Fibroblast of the aortic adventitia (primary cell): ENCODE data around the gene RASAL2. TPM values are rescaled to one million over a fixed set of nuclear protein-coding genes. Genes with fewer than 3 reads are reported as not detected.
"Not testable (repeated sequence)": the region's sequence is repeated elsewhere in the genome, so short reads cannot be mapped to it uniquely, and the experiment has no call there.

ENCODE experiments used
- DNase-seq: peaks from one replicate; pipeline ENCODE4 v3.0.0-alpha.2; 2010; ENCODE audit warnings: low read depth
- H3K4me3 ChIP-seq: 2 replicates; pipeline ENCODE4 v1.5.1; 2011; ENCODE audit warnings: low read depth, mild to moderate bottlenecking, control low read depth, low read length, moderate library complexity
- total RNA-seq: library from RNA; depleted of rRNA; stranded (reverse); fragments of >200 nt; gene quantifications from 2 replicates; pipeline ENCODE4 v1.2.3, GENCODE V29; 2012; ENCODE audit warnings: low replicate concordance
- TF ChIP-seq, protein P1 (sequence below): IDR thresholded peaks from 2 replicates; pipeline ENCODE4 v1.5.1; 2011; ENCODE audit warnings: mild to moderate bottlenecking, low read length, control low read depth, inconsistent platforms; ENCODE audit not compliant: insufficient read depth

The RASAL2 gene
- total RNA-seq, 1 donor: 30.5 TPM

DNA sequence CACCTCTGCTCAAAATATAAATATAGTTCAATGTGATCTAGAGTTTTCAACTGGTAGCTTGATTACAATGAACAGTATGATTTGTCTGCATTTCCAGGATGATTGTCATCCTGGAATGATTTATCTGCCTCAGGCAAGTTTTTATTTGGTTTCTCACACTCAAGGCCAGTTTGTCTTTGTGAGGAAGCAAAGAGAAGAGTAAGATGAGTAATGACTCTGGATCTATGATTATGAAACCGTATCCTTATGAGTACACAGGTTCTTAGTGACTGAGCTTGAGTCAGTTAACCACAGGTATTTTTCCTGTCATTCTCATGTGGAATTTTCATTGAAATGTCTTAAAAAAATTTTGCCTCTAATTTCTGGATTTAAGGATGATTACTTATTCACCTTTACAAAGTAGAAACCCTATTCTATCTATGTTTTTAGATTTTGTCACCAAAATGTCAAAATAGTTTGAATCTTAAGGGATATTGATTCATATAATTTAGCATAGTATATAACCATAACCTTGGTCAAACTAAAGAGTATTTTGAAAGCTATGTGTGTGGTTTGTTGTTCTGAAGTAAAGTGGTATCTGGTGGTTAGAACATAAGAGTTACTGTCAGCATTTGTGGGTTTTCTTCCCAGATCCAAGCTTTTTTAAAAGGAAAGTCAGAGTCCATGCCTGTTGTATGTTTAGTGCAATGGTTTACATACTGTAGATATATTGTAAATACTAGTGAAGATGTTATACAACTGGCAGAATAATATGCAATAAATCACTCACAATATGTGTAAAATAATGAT is 145.0 kb downstream of the RASAL2 start:
- TF ChIP-seq, protein P1, sequence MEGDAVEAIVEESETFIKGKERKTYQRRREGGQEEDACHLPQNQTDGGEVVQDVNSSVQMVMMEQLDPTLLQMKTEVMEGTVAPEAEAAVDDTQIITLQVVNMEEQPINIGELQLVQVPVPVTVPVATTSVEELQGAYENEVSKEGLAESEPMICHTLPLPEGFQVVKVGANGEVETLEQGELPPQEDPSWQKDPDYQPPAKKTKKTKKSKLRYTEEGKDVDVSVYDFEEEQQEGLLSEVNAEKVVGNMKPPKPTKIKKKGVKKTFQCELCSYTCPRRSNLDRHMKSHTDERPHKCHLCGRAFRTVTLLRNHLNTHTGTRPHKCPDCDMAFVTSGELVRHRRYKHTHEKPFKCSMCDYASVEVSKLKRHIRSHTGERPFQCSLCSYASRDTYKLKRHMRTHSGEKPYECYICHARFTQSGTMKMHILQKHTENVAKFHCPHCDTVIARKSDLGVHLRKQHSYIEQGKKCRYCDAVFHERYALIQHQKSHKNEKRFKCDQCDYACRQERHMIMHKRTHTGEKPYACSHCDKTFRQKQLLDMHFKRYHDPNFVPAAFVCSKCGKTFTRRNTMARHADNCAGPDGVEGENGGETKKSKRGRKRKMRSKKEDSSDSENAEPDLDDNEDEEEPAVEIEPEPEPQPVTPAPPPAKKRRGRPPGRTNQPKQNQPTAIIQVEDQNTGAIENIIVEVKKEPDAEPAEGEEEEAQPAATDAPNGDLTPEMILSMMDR: no peak
- H3K4me3 ChIP-seq: no peak overlapping the region
- peak; percentile 97 for DNase-seq

DNA sequence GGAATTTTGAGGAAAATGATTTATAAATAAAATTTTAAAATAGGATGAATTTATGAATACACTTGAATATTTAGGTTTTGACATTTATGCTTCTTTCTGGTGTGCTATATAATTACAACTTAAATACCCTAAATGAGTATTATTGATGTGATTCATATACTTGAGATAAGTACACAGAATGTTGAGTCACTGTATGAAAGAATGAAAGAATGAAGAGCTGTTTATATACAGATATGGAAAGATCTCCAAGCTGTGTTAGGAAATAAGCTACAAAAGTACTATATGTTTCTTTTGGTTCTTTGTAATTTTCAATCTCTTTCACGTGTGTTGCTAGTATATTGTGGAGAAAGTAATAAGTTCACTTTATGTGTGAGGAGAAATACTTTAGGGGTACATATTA is 147.2 kb downstream of the RASAL2 start:
- DNase-seq: peak; percentile 62
- TF ChIP-seq, protein P1: no peak
- no peak overlapping the region for H3K4me3 ChIP-seq

DNA sequence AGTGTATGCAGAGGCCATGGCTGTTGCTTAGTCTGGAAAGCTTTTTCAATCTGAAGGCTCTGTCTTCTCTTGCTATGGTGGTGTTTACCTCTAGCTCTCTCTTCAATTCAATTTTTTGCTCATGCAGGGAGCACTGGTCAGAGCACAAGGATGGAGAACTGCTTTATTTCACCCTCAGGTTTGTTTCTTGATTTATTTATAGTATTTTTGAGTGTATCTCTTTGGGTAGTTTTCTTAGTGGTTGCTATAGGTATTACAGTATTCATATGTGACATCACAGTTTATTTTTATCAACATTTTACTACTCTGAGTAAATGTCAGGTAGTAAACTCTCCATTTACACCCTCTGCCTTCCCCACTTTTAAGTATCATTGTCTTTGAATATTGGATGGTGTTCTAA is 147.9 kb downstream of the RASAL2 start:
- TF ChIP-seq, protein P1: peak; percentile 35
- H3K4me3 ChIP-seq: no peak overlapping the region
- DNase-seq: no peak

DNA sequence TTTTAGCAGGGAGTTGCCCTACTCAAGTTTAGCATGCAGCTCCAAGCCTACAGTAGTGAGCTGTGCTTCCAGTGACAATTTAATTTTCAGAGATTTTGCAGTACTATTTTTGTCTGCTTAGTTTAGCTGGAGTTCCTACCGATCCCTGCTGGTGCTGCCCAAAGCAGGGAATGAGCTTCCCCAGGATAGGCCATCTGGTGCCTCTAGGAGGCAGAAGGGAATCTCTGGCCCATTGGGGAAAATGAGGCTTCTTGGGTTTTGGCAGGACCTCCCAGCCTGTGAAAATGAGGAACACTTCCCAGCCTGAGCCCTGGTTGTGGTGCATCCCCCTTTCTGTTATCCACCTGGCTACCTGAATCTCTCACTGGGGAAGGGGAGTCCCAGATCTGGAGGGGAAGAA is 149.2 kb downstream of the RASAL2 start:
- DNase-seq: no peak
- H3K4me3 ChIP-seq: no peak overlapping the region
- TF ChIP-seq, protein P1: no peak

DNA sequence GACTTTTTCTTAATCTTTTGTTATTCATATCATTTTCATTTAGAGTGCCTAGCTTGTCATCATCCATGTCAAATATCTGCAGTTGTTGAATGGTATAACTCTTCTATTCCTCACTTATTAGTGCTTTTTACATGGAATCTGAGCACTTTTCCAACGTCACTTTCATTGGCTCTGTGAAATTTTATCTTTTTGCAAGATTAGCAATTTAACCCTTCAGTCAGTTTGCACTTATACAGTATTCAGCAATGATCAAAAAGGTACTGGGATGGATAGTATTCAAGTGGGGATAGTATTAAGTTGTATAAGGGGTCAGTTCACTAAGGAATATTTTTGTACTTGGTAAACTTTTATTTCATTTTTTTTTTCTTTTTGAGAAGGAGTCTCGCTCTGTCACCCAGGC is 150.0 kb downstream of the RASAL2 start:
- TF ChIP-seq, protein P1: no peak
- H3K4me3 ChIP-seq: no peak overlapping the region
- no peak for DNase-seq

DNA sequence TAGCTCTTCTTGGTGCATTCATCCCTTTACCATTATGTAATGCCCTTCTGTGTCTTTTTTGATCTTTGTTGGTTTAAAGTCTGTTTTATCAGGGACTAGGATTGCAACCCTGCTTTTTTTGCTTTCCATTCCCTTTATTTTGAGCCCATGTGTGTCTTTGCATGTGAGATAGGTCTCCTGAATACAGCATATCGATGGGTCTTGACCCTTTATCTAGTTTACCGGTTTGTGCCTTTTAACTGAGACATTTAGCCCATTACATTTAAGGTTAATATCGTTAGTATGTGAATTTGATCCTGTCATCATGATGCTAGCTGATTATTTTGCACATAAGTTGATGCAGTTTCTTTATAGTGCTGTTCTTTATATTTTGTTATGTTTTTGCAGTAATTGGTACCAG is 154.4 kb downstream of the RASAL2 start:
- H3K4me3 ChIP-seq, DNase-seq: not testable (repeated sequence)

DNA sequence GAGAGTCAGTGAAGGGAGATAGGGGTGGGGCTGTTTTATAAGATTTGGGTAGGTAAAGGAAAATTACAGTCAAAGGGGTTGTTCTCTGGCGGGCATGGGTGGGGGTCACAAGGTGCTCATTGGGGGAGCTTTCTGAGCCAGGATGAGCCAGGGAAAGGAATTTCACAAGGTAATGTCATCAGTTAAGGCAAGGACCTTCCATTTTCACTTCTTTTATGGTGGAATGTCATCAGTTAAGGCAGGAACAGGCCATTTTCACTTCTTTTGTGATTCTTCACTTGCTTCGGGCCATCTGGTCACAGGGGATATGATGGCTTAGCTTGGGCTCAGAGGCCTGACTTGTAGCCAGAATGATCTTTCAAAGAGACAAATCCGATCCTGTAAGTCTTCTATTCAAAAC is 159.7 kb downstream of the RASAL2 start:
- not testable (repeated sequence) for H3K4me3 ChIP-seq, DNase-seq

DNA sequence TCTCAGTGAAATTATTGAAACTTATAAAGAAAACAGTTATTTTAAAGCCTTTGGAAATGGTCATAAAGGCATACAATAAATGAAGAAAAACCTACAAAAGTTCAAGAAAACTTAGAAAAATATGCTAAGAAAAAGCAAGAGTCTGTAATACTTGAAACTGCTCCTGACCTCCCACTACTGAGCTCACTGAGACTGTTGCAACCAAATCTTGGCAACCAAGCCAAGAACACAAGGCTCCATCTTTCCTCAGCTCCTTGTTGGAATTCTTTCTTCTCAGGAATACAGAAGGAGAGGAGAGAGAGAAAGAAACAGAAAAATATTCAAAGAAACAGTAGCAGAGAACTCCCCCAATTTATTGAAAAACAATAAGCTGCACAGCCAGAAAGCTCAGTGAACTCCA is 160.5 kb downstream of the RASAL2 start:
- TF ChIP-seq, protein P1: no peak
- peak; percentile 52 for DNase-seq
- no peak overlapping the region for H3K4me3 ChIP-seq
